ENCODE measurements around the gene SCARB1.
A peak's percentile ranks its signal among the peaks of the same experiment; 100 is the strongest.

Gene SCARB1

DNA sequence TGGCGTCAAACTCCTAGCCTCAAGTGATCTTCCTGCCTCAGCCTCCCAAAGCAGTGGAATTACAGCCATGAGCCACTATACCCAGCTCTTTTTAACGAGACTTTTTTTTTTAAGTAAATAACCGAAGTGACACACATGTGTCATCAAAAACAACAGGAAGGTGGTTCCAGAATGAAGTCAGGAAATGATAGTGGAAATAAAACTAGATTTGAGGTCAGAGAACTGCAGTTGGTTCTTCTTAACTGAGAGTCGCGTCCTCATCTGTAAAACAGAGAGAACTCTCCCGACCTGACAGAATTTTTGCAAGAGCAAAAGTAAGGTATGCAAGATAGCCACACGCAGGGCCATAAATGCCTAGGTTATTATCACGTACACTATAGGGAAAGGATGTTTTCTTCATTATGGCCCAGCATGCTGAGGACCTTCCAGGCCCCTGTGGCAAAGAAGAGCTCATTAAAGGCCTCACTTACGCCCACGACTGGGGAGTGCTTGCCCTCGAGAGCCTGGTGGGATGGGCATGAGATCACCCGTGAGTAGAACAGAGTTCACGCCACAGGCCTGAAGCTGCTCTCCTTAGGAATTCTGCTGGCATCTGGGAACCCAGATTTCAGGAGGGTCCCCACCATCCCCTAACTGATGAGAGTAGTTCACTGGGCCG lies 67.2 kb downstream of the SCARB1 start:
- peak; percentile 70 to 82 (median 81) for DNase-seq

GRCh38 chr12:124795081-124795948 lies 68.3 kb downstream of the SCARB1 start:
- no peak for DNase-seq

GRCh38 chr12:124792961-124793441 lies 70.7 kb downstream of the SCARB1 start:
- DNase-seq, result no peak

- DNase-seq, result no peak
Measured at GRCh38 chr12:124792156-124792555, 71.5 kb downstream of the SCARB1 start.

- no peak for DNase-seq
Measured at GRCh38 chr12:124790650-124791400, 72.8 kb downstream of the SCARB1 start.

DNA sequence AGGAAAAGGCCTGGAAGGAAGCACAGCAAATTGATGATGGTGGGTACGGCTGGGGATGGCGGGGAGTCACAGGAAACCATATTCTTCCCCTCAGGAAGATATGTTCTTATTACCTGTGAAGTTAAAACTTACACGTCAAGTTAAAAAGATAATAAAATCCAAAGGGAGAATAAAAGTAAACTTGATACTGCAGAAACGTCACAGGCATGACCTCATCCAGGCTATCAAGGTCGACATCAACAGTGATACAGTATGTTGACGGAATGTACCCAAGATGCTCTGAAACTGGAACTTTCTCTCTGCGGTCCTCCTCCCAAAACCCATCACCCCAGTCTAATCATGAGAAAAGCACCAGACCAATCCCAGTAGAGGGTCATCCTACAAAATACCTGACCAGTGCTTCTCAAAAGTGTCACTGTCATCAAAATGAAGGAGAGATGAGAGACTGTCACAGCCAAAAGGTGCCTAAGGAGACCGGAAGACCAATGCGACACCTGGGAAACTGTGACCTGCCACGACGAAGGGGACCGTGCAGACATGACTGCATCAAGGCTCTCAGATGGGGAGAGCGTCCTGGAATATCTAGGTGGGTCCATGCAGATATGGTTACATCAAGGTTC lies 74.6 kb downstream of the SCARB1 start:
- no peak for DNase-seq

GRCh38 chr12:124786061-124786964 lies 77.4 kb downstream of the SCARB1 start:
- no peak for DNase-seq

GRCh38 chr12:124784871-124785572 lies 78.6 kb downstream of the SCARB1 start:
- no peak for DNase-seq

- no peak for DNase-seq
Measured at GRCh38 chr12:124783087-124783486, 80.6 kb downstream of the SCARB1 start.

- DNase-seq, result no peak
Measured at GRCh38 chr12:124782132-124782531, 81.5 kb downstream of the SCARB1 start.

GRCh38 chr12:124780752-124781685 lies 82.6 kb downstream of the SCARB1 start:
- no peak for DNase-seq

- DNase-seq, result no peak
Measured at GRCh38 chr12:124780336-124780735, 83.3 kb downstream of the SCARB1 start.

DNA sequence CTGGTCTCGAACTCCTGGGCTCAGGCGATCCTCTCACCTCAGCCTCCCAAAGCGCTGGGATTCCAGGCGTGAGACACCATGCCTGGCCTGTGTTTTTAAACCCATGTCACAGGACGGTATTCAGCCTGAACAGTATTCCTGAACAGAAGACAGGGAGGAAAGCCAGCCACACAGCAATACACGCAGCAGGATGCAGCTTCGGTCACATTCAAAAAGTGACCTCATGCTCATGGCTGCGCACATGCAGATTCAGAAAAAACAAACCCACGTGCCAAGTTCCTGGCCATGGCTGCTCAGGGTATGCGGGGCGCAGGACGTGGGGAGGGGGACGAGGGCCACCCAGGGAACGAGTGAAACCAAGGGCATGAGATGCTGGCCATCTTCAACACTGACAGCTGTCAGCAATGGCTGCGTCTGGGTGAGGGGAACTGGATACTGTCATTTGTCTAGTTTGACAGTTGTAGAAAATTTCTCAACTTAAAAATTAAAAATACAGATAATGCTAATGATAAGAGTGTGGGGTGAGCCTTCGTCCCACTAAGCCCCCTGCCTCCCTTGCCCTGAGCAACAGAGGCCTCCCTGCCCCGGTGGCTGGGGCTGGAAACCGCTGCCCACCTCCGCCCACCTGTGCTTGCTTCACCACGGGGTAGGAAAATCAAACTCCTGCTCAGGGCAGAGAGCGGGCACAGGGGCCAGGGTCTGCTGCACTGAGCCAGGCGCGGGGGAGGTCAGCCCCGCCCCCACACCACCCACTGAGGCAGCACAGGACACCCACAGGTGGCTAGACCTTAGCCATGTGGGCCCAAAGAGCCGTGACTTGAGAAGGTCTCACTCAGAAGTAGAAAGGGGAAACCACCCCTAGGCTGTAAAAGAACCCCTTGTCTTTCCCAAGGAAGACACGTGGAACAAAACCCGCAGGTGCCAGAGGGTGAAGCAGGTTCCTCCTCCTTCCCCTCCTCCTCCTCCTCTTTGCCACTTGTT lies 84.2 kb downstream of the SCARB1 start:
- no peak for DNase-seq

DNA sequence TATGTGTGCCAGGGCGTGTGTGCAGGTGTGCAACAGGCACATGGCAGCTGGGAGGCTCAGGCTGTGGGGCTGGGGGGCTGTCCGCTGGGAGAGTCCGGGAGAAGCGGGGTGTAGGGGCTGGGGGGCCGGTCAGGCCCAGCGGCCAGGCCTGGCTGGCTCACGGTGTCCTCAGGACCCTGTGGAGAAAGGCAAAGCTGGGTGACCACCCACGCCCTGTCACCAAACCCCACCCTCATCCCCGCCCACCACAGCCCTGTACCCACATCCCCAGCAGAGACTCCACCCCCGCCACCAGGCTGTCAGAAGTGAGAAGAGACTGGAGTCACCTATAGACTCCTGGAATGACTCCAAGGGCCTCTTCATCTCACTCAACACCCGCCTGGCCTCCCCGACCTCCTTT lies 85.3 kb downstream of the SCARB1 start:
- no peak for DNase-seq

- peak in 1 of 4 experiments; percentile 29 for DNase-seq
Measured at GRCh38 chr12:124777399-124778372, 86.0 kb downstream of the SCARB1 start.

GRCh38 chr12:124776125-124776513 lies 87.5 kb downstream of the SCARB1 start:
- peak in 1 of 4 experiments; percentile 41 for DNase-seq

Data from suppressor macrophage (primary cell).